ENCODE measurements around the gene C16orf87.

DNA sequence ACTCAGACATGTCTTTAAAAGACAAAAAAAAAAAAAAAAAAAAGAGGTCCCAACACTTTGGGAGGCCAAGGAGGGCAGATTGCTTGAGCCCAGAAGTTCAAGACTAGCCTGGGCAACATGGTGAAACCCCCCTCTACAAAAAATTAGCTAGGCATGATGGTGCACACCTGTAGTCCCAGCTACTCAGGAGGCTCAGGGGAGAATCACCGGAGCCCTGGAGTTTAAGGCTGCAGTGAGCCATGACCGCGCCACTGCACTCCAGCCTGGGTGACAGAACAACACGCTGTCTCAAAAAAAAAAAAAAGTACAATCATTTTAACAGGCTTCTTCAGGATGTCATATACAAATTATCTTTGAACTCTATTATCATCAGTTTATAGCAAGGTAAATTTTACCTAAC, 22.0 kb downstream of the C16orf87 start:
- TF ChIP-seq FOXM1 (IDR thresholded peaks at IDR 0.05; ENCODE audit: low read depth) (no peak), FOXM1 (CRISPR knock-in tag; IDR thresholded peaks at IDR 0.05; ENCODE audit: low read depth) (no peak), TAF1 (IDR thresholded peaks at IDR 0.05; ENCODE audit: control insufficient read depth, extremely low read depth, insufficient read depth, low read length, severe bottlenecking) (no peak), BACH1 (tag; IDR thresholded peaks at IDR 0.05) (no peak), SP1 (CRISPR knock-in tag; IDR thresholded peaks at IDR 0.05) (no peak), CCNT2 (IDR thresholded peaks at IDR 0.05; ENCODE audit: borderline replicate concordance, extremely low read depth, insufficient read length, low read depth, low read length) (no peak), NFXL1 (CRISPR knock-in tag; IDR thresholded peaks at IDR 0.05) (no peak), POLR2A (conservative IDR thresholded peaks at IDR 0.05) (no peak), CEBPB (tag; IDR thresholded peaks at IDR 0.05) (no peak), ZFPM2 (CRISPR knock-in tag; IDR thresholded peaks at IDR 0.05) (no peak), MCM2 (IDR thresholded peaks at IDR 0.05; ENCODE audit: low read depth) (no peak), NR2F6 (CRISPR knock-in tag; IDR thresholded peaks at IDR 0.05) (no peak)
- TF ChIP-seq, protein P1, sequence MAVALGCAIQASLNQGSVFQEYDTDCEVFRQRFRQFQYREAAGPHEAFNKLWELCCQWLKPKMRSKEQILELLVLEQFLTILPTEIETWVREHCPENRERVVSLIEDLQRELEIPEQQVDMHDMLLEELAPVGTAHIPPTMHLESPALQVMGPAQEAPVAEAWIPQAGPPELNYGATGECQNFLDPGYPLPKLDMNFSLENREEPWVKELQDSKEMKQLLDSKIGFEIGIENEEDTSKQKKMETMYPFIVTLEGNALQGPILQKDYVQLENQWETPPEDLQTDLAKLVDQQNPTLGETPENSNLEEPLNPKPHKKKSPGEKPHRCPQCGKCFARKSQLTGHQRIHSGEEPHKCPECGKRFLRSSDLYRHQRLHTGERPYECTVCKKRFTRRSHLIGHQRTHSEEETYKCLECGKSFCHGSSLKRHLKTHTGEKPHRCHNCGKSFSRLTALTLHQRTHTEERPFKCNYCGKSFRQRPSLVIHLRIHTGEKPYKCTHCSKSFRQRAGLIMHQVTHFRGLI (CRISPR knock-in tag; IDR thresholded peaks at IDR 0.05) = no peak
- TF ChIP-seq, protein P2, sequence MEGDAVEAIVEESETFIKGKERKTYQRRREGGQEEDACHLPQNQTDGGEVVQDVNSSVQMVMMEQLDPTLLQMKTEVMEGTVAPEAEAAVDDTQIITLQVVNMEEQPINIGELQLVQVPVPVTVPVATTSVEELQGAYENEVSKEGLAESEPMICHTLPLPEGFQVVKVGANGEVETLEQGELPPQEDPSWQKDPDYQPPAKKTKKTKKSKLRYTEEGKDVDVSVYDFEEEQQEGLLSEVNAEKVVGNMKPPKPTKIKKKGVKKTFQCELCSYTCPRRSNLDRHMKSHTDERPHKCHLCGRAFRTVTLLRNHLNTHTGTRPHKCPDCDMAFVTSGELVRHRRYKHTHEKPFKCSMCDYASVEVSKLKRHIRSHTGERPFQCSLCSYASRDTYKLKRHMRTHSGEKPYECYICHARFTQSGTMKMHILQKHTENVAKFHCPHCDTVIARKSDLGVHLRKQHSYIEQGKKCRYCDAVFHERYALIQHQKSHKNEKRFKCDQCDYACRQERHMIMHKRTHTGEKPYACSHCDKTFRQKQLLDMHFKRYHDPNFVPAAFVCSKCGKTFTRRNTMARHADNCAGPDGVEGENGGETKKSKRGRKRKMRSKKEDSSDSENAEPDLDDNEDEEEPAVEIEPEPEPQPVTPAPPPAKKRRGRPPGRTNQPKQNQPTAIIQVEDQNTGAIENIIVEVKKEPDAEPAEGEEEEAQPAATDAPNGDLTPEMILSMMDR (IDR thresholded peaks at IDR 0.05 in 2 of 3, conservative IDR thresholded peaks at IDR 0.05 in 1 of 3; ENCODE audit: insufficient read depth in 2 of 3, low read depth in 1 of 3, low read length in 3 of 3) = no peak
